ENCODE data around the gene CHD5.

CHD5 gene

GRCh38 chr1:6154525-6155319, 25.4 kb downstream of the CHD5 start:
- DNase-seq (ENCODE audit: low read depth in 4 of 4, low spot score in 1 of 4), result no peak

- DNase-seq (ENCODE audit: low read depth in 4 of 4, low spot score in 1 of 4), result no peak
Observed at GRCh38 chr1:6152882-6153281, 27.2 kb downstream of the CHD5 start.

- DNase-seq (ENCODE audit: low read depth in 4 of 4, low spot score in 1 of 4), result no peak
Observed at GRCh38 chr1:6152181-6152580, 27.9 kb downstream of the CHD5 start.

GRCh38 chr1:6151291-6151822, 28.8 kb downstream of the CHD5 start:
- no peak for DNase-seq (ENCODE audit: low read depth in 4 of 4, low spot score in 1 of 4)

GRCh38 chr1:6150006-6150938, 29.8 kb downstream of the CHD5 start:
- no peak for DNase-seq (ENCODE audit: low read depth in 4 of 4, low spot score in 1 of 4)

GRCh38 chr1:6149597-6149996, 30.5 kb downstream of the CHD5 start:
- DNase-seq (ENCODE audit: low read depth in 4 of 4, low spot score in 1 of 4), result no peak

GRCh38 chr1:6148497-6149241, 31.5 kb downstream of the CHD5 start:
- peak; percentile 32 to 62 (median 54) for DNase-seq (ENCODE audit: low read depth in 4 of 4, low spot score in 1 of 4)

- DNase-seq (ENCODE audit: low read depth in 4 of 4, low spot score in 1 of 4), result no peak
Observed at GRCh38 chr1:6145864-6146410, 34.2 kb downstream of the CHD5 start.

- no peak for DNase-seq (ENCODE audit: low read depth in 4 of 4, low spot score in 1 of 4)
Observed at GRCh38 chr1:6145396-6145750, 34.7 kb downstream of the CHD5 start.

- DNase-seq (ENCODE audit: low read depth in 4 of 4, low spot score in 1 of 4), result no peak
Observed at GRCh38 chr1:6144647-6145395, 35.3 kb downstream of the CHD5 start.

GRCh38 chr1:6144175-6144574, 35.9 kb downstream of the CHD5 start:
- DNase-seq (ENCODE audit: low read depth in 4 of 4, low spot score in 1 of 4), result no peak

- DNase-seq (ENCODE audit: low read depth in 4 of 4, low spot score in 1 of 4), result no peak
Observed at GRCh38 chr1:6143395-6143794, 36.7 kb downstream of the CHD5 start.

GRCh38 chr1:6142734-6143133, 37.4 kb downstream of the CHD5 start:
- no peak for DNase-seq (ENCODE audit: low read depth in 4 of 4, low spot score in 1 of 4)

- DNase-seq (ENCODE audit: low read depth in 4 of 4, low spot score in 1 of 4), result no peak
Observed at GRCh38 chr1:6142036-6142621, 38.0 kb downstream of the CHD5 start.

GRCh38 chr1:6141592-6141991, 38.5 kb downstream of the CHD5 start:
- DNase-seq (ENCODE audit: low read depth in 4 of 4, low spot score in 1 of 4), result no peak

- no peak for DNase-seq (ENCODE audit: low read depth in 4 of 4, low spot score in 1 of 4)
Observed at GRCh38 chr1:6140413-6140812, 39.7 kb downstream of the CHD5 start.

GRCh38 chr1:6137758-6138157, 42.4 kb downstream of the CHD5 start:
- DNase-seq (ENCODE audit: low read depth in 4 of 4, low spot score in 1 of 4), result no peak

GRCh38 chr1:6136516-6137220, 43.5 kb downstream of the CHD5 start:
- no peak for DNase-seq (ENCODE audit: low read depth in 4 of 4, low spot score in 1 of 4)
